ENCODE measurements around the gene MYF6. TPM values are rescaled to one million over a fixed set of nuclear protein-coding genes. Genes with fewer than 3 reads are reported as not detected.

The MYF6 gene
- total RNA-seq, 2 experiments from 2014 or later: not detected

- H3K36me3 Mint-ChIP-seq (ENCODE audit: low read depth): no peaks in the 10 kb centered on the region
- H3K4me3 Mint-ChIP-seq: no peak overlapping the region
- POLR2A ChIA-PET: no interaction called here
- H3K27me3 ChIP-seq (ENCODE audit: control insufficient read depth in 1 of 2, insufficient read depth in 2 of 2, low read length in 2 of 2): no peaks in the 10 kb centered on the region
- H3K27ac Mint-ChIP-seq: no peak overlapping the region
- H3K4me3 ChIP-seq (ENCODE audit: low read length): no peak overlapping the region
- no peaks in the 10 kb centered on the region for H3K4me1 ChIP-seq (ENCODE audit: insufficient read depth, low read length)
- no peak for ATAC-seq (ENCODE audit: poor library complexity)
- H3K4me1 Mint-ChIP-seq (ENCODE audit: low read depth): no peaks in the 10 kb centered on the region
- H3K9me3 Mint-ChIP-seq: peaks cover 2% of the 10 kb centered on the region
- no peak overlapping the region for H3K27ac ChIP-seq (ENCODE audit: low read depth in 1 of 2, low read length in 2 of 2)
- no peaks in the 10 kb centered on the region for H3K9me3 ChIP-seq (ENCODE audit: control insufficient read depth in 1 of 2, insufficient read depth in 1 of 2, low read length in 2 of 2)
- no peak for DNase-seq
- no peaks in the 10 kb centered on the region for H3K36me3 ChIP-seq (ENCODE audit: insufficient read depth, low read length)
- TF ChIP-seq CTCF (IDR thresholded peaks at IDR 0.05): no peak
- intact Hi-C loops (cut with DNase I, micrococcal nuclease): no loop called here
- CTCF ChIA-PET: no interaction called here
- no peaks in the 10 kb centered on the region for H3K27me3 Mint-ChIP-seq
Observed at GRCh38 chr12:80684077-80684495, 23.3 kb upstream of the MYF6 start.

GRCh38 chr12:80690090-80690489, 17.3 kb upstream of the MYF6 start:
- Mint-ChIP-seq H3K4me3 (no peak overlapping the region), H3K4me1 (ENCODE audit: low read depth) (no peaks in the 10 kb centered on the region), H3K27me3 (no peaks in the 10 kb centered on the region), H3K9me3 (peaks cover 4% of the 10 kb centered on the region), H3K36me3 (ENCODE audit: low read depth) (no peaks in the 10 kb centered on the region), H3K27ac (no peak overlapping the region)
- Histone ChIP-seq H3K4me1 (ENCODE audit: insufficient read depth, low read length) (no peaks in the 10 kb centered on the region), H3K4me3 (ENCODE audit: low read length) (no peak overlapping the region), H3K27me3 (ENCODE audit: control insufficient read depth in 1 of 2, insufficient read depth in 2 of 2, low read length in 2 of 2) (no peaks in the 10 kb centered on the region), H3K36me3 (ENCODE audit: insufficient read depth, low read length) (no peaks in the 10 kb centered on the region), H3K9me3 (ENCODE audit: control insufficient read depth in 1 of 2, insufficient read depth in 1 of 2, low read length in 2 of 2) (no peaks in the 10 kb centered on the region), H3K27ac (ENCODE audit: low read depth in 1 of 2, low read length in 2 of 2) (no peak overlapping the region)
- DNase-seq (no peak), ATAC-seq (ENCODE audit: poor library complexity) (no peak)
- POLR2A ChIA-PET: no interaction called here
- TF ChIP-seq CTCF (IDR thresholded peaks at IDR 0.05): no peak
- CTCF ChIA-PET: no interaction called here
- intact Hi-C loops (cut with DNase I, micrococcal nuclease): no loop called here

- Mint-ChIP-seq H3K4me3 (no peak overlapping the region), H3K27me3 (no peaks in the 10 kb centered on the region), H3K9me3 (peaks cover 4% of the 10 kb centered on the region), H3K4me1 (ENCODE audit: low read depth) (no peaks in the 10 kb centered on the region), H3K27ac (no peak overlapping the region), H3K36me3 (ENCODE audit: low read depth) (no peaks in the 10 kb centered on the region)
- Histone ChIP-seq H3K36me3 (ENCODE audit: insufficient read depth, low read length) (no peaks in the 10 kb centered on the region), H3K27ac (ENCODE audit: low read depth in 1 of 2, low read length in 2 of 2) (no peak overlapping the region), H3K4me1 (ENCODE audit: insufficient read depth, low read length) (no peaks in the 10 kb centered on the region), H3K9me3 (ENCODE audit: control insufficient read depth in 1 of 2, insufficient read depth in 1 of 2, low read length in 2 of 2) (no peaks in the 10 kb centered on the region), H3K27me3 (ENCODE audit: control insufficient read depth in 1 of 2, insufficient read depth in 2 of 2, low read length in 2 of 2) (no peaks in the 10 kb centered on the region), H3K4me3 (ENCODE audit: low read length) (no peak overlapping the region)
- ChIA-PET CTCF (no interaction called here), POLR2A (no interaction called here)
- intact Hi-C loops (cut with DNase I, micrococcal nuclease): no loop called here
- no peak for ATAC-seq (ENCODE audit: poor library complexity)
- TF ChIP-seq CTCF (IDR thresholded peaks at IDR 0.05): no peak
- no peak for DNase-seq
Observed at GRCh38 chr12:80690513-80690912, 16.9 kb upstream of the MYF6 start.
